Mucosa of gallbladder (tissue), 1 donor: Measurements from ENCODE around the gene ZNF12. TPM values are rescaled to one million over a fixed set of nuclear protein-coding genes. Genes with fewer than 3 reads are reported as not detected.

Experiments
- DNase-seq: peaks from one replicate; pipeline ENCODE4 v3.0.0-alpha.2; 2020; ENCODE audit warnings: low spot score
- total RNA-seq: library from RNA; stranded (reverse); gene quantifications from one replicate; pipeline ENCODE4 v1.2.1, GENCODE V29; 2021
- donor health status: DM: no; HTN: no; CAD: no.

The ZNF12 gene
- total RNA-seq, 1 donor from 2014 or later: 28.3 TPM

GRCh38 chr7:6647541-6647940 is 59.2 kb downstream of the ZNF12 start:
- DNase-seq: no peak

- no peak for DNase-seq
These were observed 59.7 kb downstream of the ZNF12 start for GRCh38 chr7:6647080-6647479.

GRCh38 chr7:6646465-6646864 is 60.3 kb downstream of the ZNF12 start:
- DNase-seq: no peak

- no peak for DNase-seq
These were observed 62.0 kb downstream of the ZNF12 start for GRCh38 chr7:6644728-6645127.

DNA sequence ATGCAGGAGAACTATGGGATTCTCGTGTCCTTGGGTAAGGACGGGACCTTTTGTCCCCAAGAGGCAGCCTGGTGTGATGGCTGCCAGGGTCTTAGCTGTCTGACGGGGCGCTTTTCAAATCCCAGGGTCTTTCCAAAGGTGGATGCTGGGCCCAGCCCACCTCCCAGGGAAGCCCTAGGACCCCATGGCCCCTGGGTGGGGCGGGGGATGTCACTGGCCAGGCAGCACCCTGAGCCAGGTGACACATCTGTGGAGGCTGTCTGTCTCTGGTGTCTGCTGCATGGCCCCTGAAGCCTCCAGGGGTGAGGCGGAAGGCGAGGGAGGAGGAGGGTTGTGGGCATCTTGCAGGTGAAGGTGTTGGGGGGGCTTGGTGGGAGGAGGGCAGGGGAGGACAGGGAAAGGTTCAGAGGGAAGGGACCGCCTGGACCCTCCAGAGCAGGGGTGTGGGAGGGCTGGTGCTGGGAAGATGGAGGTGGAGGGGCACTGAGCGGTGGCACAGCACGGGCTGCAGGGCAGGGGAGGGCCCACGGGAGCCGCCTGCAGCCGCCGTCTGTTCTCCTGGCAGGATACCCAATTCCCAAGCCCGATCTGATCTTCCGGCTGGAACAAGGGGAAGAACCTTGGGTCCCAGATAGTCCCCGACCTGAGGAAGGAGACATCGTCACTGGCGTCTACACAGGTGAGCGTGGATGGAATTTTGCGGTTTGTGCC is 62.7 kb downstream of the ZNF12 start:
- DNase-seq: no peak

DNA sequence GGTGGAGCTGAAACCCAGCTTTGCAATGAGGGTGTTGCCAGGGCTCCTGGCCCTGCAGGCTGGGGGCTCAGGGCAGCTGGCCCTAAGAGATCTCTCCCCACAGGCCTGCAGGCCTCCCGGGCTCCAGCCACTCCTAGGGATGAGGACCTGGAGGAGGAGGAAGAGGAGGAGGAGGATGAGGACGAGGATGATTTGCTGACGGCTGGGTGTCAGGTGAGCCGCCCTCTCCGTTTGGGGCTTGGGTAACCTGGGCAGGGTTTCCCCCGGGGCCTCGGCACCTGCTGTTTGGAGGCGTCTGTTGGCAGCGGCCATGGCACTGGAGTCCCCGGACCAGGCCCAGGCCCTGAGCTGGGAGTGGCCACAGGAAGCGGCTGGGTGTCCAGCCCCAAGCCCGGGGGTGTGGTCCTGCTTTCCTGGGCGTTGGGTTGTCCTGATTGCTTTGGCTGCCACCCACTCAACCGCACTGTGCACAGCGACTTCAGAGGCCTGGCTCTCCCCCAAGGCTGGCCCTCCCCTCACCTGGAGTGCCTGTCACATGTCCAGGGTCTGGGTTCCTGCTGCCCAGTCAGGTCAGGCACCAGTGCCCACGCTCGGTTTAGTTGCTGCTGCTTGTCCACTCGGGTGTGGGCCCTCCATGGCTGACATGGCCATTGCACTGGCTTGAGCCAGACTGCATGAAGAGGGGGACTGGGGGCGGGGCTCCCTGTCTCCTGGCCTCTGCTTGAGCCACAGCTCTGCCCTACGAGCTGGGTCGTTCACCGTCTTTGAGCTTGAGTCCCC is 63.7 kb downstream of the ZNF12 start:
- no peak for DNase-seq

DNA sequence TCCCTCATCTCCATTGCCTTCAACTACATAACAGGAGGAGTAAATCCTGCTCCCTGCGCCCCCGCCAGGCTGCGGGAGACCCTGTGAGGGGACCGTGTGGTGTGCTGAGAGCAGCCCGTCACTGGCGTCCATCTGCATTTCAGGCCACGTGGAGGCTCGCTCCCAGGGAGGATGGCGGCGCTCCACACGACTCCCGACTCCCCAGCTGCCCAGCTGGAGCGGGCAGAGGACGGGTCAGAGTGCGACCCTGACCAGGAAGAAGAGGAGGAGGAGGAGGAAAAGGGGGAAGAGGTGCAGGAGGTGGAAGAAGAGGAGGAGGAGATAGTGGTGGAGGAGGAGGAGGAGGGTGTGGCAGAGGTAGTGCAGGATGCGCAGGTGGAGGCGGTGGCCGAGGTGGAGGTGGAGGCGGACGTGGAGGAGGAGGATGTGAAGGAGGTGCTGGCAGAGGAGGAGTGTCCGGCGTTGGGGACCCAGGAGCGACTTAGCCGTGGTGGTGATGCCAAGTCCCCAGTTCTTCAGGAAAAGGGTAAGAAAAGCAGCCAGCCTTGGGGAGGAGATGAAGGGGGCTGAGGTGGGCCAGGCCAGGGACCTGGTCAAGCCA is 64.4 kb downstream of the ZNF12 start:
- DNase-seq: no peak

DNA sequence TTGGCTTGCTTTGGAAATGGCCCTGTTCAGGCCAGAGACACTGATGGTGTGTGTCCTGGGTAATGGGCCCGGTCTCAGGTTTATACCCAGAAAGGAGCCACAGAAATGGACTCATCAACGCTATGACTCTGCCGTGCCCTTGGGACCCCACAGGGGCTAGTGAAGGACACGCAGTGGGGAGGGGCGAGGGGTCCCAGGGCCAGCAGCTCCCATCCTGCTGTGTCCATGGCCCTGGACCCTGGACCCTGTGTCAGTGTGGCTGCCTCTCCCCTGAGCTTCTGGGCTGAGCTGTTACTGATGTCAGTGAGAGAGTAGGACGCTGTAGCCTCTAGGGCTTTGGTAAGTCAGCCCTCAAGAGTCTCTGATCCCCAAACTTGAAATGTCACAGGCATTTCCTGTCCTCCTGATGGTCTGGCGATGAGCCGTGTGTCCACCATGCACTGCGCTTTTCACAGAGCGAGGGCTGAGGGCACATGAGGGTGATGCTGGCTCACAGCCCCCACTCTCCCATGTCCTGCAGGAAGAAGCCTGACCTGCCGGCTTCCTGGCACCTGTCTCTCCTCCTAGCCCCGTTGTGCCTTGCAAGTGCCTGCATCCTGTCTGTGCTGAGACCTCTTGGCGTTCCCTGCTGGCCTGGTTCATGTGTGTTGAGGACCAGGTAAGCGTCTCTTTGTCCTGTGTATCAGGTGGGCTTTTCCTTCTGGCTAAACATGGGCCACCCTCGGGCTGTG is 65.3 kb downstream of the ZNF12 start:
- DNase-seq: no peak

DNA sequence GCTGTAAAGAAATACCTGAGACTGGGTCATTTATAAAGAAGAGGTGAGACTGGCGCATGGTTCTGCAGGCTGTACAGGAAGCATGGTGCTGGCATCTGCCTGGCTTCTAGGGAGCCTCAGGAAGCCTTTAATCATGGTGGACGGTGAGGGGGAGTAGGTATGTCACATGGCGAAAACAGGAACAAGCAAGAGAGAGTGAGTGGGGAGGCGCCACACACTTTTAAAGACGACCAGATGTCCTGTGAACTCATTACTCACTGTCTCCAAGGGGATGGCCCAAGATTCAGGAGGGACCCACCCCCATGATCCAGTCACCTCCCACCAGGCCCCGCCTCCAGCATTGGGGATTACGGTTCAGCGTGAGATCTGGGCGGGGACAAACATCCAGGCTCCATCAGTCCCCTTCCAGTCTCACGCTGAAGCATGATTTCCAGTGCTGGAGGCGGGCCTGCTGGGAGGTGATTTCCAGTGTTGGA is 66.5 kb downstream of the ZNF12 start:
- DNase-seq: no peak

GRCh38 chr7:6639627-6640026 is 67.1 kb downstream of the ZNF12 start:
- DNase-seq: no peak

DNA sequence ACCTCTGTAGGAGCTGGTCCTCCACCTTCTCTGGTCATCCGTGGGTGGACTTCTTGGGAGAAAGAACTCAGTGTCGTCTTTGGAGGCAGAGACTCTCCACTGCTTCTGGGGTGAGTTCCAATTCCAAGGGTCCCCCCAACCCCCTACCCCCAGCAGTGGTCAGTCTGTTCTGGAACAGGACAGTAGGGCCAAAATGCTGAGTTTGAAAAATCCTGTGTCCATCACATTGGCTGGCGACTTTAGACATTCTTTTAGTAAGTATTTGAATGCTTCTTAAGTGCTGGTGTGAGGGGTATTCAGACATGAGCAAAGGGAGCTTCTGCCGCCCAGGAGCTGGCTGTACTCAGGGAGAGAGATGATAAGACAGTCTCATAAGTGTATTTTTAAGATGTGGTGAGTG is 67.7 kb downstream of the ZNF12 start:
- DNase-seq: no peak

Other genes starting within 250 kb of the ZNF12 start
- gene KDELR2, start 222.8 kb downstream of the ZNF12 start, total RNA-seq: 188 TPM
- gene GRID2IP, start 155.5 kb downstream of the ZNF12 start, total RNA-seq: 0.86 TPM
- 64.9 TPM for gene ZDHHC4, start 129.5 kb downstream of the ZNF12 start, total RNA-seq
- gene INTS15, start 116.9 kb downstream of the ZNF12 start, total RNA-seq: 32.1 TPM
- gene ZNF853, start 91.3 kb downstream of the ZNF12 start, total RNA-seq: 11.2 TPM
- gene ZNF316, start 69.6 kb downstream of the ZNF12 start, total RNA-seq: 37.3 TPM
- gene RSPH10B2, start 47.2 kb upstream of the ZNF12 start, total RNA-seq: 0.09 TPM
- gene CCZ1B, start 119.3 kb upstream of the ZNF12 start, total RNA-seq: 47.2 TPM